ENCODE measurements around the gene UBA5.

Gene UBA5

DNA sequence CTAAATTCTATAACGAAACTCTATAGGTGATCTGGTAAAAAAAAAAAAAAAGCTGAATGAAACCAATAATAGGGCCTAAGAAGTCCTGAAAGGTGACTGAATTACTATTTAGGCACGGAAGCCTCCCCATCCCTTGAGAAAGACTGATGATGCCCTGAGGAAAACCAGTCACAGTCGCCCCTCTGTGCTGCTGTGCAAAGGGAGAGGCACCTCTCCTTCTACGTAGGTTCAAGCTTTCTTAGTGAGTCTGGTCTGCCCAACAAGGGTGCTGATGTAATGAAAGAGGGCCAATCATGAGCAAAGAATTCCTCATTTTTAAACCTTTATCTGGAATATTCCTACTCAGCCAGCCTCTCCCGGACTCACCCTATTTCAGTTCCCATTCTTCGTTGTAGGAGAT lies 50.2 kb downstream of the UBA5 start:
- TF ChIP-seq, protein P1, sequence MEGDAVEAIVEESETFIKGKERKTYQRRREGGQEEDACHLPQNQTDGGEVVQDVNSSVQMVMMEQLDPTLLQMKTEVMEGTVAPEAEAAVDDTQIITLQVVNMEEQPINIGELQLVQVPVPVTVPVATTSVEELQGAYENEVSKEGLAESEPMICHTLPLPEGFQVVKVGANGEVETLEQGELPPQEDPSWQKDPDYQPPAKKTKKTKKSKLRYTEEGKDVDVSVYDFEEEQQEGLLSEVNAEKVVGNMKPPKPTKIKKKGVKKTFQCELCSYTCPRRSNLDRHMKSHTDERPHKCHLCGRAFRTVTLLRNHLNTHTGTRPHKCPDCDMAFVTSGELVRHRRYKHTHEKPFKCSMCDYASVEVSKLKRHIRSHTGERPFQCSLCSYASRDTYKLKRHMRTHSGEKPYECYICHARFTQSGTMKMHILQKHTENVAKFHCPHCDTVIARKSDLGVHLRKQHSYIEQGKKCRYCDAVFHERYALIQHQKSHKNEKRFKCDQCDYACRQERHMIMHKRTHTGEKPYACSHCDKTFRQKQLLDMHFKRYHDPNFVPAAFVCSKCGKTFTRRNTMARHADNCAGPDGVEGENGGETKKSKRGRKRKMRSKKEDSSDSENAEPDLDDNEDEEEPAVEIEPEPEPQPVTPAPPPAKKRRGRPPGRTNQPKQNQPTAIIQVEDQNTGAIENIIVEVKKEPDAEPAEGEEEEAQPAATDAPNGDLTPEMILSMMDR (IDR thresholded peaks at IDR 0.05; ENCODE audit: low read depth, low read length): no peak
- no peak overlapping the region for H3K4me3 ChIP-seq (ENCODE audit: low read depth, low read length)

DNA sequence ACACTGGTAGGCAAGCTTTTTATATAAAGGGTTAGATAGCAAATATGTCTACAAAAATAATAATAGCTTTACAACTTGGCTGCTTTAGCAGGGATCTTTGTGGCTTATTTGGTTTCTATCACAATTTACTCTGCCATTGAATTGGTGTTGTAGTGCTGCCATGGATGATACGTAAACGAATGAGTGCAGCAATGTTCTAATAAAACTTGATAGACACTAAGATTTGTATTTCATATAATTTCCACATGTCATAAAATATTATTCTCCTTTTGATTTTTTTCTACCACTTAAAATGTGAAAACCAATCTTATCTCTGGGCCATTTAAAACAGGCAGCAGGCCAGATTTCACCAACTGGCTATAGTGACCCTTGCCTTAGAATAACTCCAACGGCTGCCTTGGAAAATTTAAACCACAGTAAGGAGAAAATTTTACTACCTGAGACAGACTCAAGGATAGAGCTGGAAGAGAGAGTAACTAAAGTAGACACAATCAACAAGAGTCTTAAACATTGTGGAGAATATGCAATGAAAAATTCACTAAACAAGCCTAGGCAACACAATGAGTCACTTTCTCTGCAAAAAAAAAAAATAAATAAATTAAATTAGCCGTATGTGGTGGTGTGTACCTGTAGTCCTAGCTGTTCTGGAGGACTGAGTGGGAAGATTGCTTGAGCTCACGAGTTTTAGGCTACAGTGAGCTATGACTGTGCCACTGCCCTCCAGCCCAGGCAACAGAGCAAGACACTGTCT lies 54.0 kb downstream of the UBA5 start:
- TF ChIP-seq, protein P1 (IDR thresholded peaks at IDR 0.05; ENCODE audit: low read depth, low read length): no peak
- H3K4me3 ChIP-seq (ENCODE audit: low read depth, low read length): no peak overlapping the region

DNA sequence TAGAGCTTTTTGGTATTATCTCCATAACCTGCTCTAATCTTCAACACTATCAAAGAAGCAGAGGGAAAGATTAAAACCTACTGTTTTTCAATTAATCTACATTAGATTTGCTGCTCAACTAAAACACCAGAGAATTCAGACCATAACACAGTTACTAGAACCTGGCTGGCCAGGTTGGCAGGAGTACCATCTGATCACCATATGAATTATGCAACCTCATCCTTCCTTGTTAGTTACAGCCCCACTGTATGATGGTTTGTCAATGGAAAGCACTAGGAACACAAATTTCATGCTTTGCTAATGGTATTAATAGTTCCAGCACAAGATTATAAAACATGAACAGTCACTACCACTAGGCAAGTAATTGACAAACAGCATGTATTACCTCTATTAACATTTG lies 56.2 kb downstream of the UBA5 start:
- no peak overlapping the region for H3K4me3 ChIP-seq (ENCODE audit: low read depth, low read length)
- TF ChIP-seq, protein P1 (IDR thresholded peaks at IDR 0.05; ENCODE audit: low read depth, low read length): no peak

DNA sequence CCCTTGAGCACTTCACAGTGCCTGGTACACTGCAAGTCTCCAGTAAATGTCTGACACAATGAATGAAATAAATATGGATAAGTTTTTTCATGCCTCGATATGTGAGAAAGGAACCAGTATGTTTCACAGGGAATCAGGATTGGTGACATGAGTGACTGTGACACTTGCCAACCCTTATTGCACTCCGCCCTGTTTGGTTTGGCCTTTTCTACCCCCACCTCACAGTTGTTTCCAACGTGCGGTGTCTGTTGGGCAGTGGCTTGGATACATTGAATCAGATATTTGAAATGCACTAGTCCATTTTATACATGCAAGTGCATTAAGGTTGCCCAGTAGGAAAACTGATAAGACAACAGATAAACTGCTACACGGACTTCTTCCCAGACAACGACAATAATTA lies 60.1 kb downstream of the UBA5 start:
- H3K4me3 ChIP-seq (ENCODE audit: low read depth, low read length): peak overlapping the region; percentile 1
- TF ChIP-seq, protein P1 (IDR thresholded peaks at IDR 0.05; ENCODE audit: low read depth, low read length): no peak

DNA sequence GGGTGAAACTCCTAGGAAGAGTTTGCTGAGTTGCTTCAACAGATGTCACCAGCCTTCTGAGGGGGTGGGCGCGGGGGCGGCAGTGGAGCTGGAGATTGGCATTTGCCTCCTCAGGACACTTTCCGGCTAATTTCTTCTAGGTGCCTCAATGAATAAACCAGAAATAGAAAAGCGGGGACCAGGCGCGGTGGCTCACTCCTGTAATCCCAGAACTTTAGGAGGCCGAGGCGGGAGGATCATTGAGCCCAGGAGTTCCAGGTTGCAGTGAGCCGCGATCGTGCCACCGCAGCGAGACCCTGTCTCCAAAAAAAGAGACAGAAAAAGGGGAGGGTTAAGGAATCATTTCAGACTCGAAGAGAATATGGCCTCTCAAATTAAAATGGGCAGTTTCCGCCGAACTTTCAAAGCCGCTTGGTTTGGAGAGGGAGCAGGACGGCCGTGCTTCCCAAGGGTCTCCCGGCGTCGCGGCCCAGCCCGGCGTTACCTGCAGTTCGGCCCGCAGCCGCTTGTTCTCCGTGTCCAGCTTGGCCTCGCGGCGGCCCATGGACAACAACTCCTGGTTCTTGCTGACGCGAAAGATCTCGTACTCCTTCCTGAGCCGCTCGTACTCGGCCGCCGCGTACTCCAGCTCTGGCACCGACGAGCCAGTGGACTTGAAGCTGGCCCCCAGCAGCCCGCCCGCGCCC lies 61.5 kb downstream of the UBA5 start:
- TF ChIP-seq, protein P1 (IDR thresholded peaks at IDR 0.05; ENCODE audit: low read depth, low read length): peak; percentile 24; the same call in 1 of the 2 replicates
- H3K4me3 ChIP-seq (ENCODE audit: low read depth, low read length): peak overlapping the region; percentile 83

DNA sequence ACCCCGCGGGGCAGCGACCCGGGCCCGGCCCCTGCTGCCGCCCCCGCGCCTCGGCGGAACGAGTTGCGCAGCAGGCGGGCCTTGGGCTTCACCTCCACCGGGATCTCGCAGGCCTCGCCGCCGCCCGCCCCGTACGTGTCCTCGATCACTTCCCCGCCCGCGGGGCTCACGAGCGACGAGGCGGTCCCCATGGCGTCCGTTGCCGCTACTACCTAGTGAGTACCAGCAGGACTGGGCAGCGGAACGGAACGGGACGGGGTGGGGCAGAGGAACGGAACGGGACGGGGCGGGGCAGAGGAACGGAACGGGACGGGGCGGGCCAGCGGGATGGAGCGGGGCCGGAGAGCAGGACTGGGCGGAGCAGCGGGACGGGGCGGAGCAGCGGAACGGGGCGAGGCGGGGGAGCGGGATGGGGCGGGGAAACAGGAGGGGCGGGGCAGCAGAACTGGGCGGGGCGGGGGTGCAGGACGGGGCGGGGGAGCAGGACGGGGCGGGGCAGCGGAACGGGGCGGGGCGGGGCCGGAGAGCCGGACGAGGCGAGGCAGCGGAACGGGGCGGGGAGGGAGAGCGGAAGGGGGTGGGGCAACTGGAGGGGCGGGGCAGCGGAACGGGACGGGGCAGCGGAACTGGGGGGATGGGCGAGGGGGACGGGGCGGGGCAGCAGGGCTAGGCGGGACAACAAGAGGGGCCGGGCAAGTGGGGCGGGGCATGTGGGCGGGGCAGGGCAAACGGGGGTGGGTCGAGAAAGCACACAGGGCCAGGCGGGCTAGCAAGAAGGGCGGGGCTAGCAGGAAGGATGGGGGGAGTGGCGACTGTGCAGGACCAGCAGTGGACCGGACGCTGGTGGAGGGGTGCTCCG lies 62.3 kb downstream of the UBA5 start, which contains the start of gene NPHP3:
NPHP3 (minus strand) TSS at position 245 of the 859 bp plus-strand sequence; CDS start at position 191, 54 bp downstream.
- TF ChIP-seq, protein P1 (IDR thresholded peaks at IDR 0.05; ENCODE audit: low read depth, low read length): no peak
- H3K4me3 ChIP-seq (ENCODE audit: low read depth, low read length): peak within 1 kb of the TSS; percentile 83
